Raji (cell line): Measurements from ENCODE around the gene MOK.

Source experiments
- POLR2A ChIP-seq: IDR thresholded peaks from 2 replicates; pipeline ENCODE4 v1.6.1; 2011; ENCODE audit warnings: low read depth, low read length, control low read depth; ENCODE audit not compliant: insufficient read depth

Gene MOK, protein sequence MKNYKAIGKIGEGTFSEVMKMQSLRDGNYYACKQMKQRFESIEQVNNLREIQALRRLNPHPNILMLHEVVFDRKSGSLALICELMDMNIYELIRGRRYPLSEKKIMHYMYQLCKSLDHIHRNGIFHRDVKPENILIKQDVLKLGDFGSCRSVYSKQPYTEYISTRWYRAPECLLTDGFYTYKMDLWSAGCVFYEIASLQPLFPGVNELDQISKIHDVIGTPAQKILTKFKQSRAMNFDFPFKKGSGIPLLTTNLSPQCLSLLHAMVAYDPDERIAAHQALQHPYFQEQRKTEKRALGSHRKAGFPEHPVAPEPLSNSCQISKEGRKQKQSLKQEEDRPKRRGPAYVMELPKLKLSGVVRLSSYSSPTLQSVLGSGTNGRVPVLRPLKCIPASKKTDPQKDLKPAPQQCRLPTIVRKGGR

DNA sequence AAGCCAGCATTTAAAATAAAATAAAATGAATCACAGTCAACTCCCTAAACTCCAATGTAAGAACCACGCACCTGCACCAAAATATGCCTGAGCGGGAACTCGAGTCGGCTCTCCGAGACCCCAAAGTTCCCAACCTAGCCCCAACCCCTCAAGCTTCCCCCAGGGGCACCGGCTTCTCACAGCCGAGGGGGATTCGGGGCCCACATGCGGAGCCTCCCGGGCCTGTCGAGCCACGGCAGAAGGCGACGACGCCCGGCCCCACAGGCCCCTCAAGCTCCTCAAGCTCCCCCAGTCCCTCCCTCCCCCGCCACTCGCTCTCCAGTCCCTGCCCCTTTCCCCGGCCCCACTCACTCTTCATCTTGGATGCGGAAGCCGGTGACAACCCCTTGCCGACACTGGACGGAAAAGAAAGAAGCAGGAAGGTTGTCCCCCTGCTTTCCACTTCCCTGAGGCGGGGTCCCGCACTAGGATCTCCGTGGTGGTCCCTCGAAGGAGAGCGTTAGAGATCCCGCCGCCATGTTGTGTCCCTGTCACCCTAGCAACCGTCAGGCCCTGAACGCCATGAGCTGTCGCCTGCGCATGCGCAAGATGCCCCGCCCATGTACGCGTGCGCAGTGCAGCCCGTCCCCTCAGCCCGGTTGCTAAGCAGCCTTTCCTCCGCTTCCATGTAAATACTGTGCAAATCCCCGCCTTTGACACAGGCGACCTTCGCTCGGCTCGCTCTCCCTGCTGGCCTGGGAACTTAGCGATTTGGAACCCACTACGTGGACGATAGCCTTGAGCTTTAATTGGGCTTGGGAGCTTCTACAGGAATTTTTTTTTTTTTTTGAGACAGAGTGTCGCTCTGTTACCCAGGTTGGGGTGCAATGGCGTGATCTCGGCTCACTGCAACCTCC is at the start of gene MOK:
TSS of gene MOK (minus strand) at position 554 of the 896 bp plus-strand sequence. CDS start at position 358, 196 bp downstream.
- peak; percentile 46; the same call in 1 of the 2 replicates for TF ChIP-seq POLR2A

DNA sequence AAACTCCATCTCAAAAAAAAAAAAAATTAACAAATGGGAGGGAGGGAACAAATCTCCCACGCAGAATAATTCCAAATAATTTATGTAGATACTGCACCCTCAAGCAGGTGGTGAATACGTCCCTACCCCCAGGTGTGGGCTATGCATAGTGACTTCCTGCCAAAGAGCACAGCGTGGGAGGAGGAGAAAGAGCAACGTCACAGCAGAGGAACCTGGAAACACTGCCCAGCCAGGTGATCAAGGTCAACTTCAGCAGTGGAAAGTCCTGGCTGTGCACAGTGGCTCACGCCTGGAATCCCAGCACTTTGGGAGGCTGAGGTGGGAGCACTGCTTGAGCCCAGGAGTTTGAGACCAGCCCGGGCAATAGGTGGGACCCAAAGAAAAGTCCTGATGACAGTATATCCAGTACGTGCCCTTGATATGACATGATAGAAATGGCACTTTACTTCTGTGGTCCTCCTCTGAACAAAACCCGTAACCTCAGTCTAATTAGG is 48.2 kb upstream of the MOK start:
- no peak for TF ChIP-seq POLR2A

DNA sequence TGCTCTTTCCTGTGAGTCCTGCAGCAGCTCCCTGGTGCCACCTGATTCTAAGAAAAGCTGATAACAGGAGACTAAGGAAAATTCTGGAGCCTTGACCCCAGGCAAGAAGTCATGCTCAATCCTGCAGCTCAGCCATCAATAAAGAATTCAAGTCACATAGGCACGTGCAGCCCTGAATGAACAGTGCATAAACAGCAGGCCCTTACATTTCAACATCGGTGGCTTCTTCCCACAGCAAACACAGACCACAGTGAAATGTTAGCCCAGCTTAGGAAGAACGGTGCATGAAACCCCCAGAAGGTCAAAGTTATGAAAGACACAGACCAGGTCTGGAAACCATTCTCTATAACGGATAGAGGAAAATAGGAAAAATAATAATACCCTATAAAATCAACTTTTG is 47.2 kb upstream of the MOK start:
- TF ChIP-seq POLR2A = no peak

DNA sequence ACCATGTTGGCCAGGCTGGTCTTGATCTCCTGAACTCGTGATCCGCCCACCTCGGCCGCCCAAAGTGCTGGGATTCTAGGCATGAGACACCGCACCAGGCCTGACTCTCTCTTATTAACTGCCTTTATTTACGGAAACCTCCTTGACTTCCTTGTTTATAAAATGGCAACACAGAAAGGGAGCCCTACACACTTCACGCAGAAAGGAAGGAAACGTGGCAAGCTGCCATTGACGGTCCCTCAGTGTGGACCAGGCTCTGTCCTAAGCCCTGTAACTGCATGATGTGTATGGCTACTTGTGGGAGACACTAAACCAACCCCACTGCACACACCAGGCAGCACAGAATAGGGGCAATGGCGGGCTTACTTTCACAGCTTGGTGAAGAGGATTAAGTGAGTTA is 46.1 kb upstream of the MOK start:
- no peak for TF ChIP-seq POLR2A

DNA sequence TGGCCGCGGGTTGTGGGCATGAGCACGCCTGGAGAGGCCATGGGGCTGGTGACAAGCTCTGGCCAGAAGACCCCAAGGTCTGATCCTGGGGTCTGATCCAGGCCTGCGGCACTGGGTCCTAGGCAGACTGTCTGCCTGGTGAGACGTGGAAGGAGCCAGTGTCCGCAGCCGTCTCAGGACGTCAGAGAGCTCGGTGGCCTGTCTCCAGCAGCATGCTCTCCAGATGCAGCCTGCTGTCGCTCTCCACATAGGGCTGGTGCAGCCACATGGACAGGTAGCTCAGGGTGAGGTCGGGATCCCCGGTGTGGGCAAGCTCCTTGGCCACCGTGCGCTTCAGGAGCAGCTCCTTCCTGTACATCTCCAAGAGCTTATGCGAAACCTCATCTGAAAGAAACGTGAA is 43.4 kb upstream of the MOK start:
- no peak for TF ChIP-seq POLR2A

DNA sequence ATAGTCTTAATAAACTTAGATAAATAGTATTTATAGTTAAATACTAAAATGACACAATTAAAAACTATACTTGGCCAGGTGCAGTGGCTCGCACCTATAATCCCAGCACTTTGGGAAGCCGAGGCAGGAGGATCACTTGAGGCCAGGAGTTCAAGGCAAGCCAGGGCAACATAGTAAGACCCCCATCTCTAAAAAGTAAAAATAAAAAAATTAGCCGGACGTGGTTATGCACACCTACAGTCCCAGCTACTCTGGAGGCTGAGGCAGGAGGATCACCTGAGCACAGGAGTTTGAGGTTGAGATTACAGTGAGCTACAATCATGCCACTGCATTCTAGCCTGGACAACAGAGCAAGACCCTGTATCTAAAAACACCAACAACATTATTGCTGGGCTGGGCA is 41.7 kb upstream of the MOK start:
- no peak for TF ChIP-seq POLR2A

DNA sequence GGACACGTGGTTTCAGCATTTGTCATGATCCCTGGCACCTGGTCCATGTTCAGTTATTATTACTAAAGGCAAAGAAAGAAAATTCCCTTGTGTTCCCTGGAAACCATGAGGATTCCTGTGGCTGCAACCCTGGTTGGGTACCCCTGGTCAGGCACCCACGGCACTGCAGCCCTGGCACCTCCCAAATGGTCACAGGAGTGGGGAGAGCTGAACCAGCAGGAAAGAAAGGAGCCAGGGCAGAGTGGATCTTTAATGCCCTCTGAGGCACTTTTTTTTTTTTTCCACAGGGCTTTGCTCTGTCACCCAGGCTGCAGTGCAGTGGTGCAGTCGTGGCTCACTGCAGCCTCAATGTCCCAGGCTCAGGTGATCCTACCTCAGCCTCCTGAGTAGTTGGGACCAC is 40.3 kb upstream of the MOK start:
- TF ChIP-seq POLR2A = no peak

DNA sequence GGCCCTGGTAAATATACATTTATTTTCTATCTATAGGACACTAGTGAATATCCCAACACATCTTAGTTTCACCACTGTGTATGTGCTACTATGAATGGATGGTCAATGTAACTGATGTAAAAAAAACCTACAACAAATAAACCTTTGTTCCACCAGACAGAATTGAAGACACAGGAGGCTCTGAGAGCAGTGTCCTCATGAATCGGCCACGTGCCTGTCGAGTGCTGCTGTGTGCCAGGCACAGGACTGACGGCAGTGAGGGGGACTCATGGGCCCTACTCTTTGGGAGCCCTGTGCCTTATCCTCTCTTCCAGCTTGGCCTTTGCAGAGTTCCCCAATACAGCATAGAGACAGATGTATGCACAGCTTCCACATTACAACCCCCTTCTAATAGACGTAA is 39.5 kb upstream of the MOK start:
- TF ChIP-seq POLR2A = no peak

DNA sequence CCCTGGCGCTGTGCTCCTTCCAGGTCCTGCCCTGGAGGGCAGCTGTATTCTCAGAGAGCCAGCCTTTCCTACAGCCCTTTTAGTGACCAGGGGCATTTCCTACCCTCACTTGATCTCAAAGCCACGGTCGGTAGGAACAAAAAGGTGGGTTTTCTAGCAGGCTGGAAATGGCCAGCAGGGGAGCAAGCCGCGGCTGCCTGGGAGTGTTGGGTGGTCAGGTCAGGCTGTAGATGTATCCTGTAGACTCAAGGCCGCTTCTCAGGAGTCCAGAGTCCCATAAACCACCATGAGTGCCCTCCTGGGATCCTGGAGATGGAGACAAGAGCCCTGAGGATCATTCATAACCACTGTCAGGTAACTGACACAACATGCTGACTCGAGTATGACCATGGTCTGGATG is 39.1 kb upstream of the MOK start:
- no peak for TF ChIP-seq POLR2A

DNA sequence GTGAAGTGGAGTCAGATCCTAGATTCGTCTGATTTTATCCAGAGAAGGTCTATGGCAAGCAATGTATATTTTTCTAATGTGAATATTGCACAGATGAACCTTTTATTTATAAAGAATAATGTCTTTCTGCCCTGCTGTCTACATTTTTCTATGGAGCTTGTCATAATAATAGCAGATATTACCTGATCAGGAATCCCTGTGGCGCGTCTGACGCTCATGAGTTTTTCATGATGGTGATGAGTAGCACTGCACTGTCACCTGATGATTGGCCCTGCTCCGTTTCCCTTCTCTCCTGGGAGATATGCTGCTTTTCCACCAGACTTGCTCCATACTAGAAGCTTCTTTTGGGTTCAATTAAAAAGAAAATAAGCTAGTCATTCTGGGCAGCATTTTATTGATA is 37.3 kb upstream of the MOK start:
- no peak for TF ChIP-seq POLR2A

DNA sequence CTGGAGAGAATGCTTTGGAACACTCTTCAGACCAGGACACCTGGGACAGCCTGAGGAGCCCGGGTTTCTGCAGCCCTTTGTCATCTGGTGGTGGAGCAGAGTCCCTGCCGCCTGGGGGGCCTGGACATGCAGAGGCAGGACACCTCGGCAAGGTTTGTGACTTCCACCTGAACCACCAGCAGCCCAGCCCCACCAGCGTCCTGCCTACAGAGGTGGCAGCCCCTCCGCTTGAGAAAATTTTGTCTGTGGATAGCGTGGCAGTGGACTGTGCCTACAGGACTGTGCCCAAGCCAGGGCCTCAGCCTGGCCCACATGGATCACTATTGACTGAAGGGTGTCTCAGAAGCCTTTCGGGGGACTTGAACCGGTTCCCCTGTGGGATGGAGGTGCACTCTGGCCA is 36.6 kb upstream of the MOK start:
- TF ChIP-seq POLR2A = no peak

DNA sequence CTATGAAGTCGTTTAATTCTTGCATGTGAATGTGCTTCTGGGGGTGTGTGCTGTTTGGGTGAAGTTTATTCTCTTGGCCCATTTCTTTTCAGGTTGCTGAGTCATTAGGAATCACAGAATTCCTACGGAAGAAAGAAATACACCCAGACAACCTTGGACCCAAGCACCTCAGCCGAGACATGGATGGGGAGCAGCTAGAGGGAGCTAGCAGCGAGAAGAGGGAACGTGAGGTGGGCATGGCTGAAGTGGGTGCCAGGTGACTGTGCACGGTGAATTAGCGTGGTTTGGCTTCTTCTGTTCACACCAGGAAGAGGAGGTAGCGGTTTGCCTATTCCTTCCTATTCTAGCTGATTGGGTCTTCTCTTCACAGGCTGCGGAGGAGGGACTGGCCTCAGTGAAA is 33.8 kb upstream of the MOK start:
- no peak for TF ChIP-seq POLR2A

DNA sequence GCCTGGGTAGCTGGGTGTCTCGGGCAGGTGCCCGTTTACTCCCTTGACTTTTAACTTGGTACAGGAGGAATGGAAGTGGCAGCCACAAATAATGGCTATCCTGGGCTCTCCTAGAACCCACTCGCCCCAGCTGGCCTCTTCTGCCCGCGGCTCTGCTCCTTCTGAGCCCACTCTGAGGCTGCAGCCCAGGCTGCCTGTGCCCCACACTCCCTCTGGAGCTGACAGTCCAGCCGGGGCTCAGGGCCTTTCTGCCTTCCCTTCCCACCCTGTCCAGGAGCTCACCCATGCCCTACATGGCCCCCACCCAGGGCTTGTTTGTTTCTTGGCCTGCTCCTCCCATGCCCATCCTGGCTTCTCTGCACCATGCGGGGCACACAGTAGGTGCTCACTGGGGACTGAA is 30.2 kb upstream of the MOK start:
- no peak for TF ChIP-seq POLR2A

DNA sequence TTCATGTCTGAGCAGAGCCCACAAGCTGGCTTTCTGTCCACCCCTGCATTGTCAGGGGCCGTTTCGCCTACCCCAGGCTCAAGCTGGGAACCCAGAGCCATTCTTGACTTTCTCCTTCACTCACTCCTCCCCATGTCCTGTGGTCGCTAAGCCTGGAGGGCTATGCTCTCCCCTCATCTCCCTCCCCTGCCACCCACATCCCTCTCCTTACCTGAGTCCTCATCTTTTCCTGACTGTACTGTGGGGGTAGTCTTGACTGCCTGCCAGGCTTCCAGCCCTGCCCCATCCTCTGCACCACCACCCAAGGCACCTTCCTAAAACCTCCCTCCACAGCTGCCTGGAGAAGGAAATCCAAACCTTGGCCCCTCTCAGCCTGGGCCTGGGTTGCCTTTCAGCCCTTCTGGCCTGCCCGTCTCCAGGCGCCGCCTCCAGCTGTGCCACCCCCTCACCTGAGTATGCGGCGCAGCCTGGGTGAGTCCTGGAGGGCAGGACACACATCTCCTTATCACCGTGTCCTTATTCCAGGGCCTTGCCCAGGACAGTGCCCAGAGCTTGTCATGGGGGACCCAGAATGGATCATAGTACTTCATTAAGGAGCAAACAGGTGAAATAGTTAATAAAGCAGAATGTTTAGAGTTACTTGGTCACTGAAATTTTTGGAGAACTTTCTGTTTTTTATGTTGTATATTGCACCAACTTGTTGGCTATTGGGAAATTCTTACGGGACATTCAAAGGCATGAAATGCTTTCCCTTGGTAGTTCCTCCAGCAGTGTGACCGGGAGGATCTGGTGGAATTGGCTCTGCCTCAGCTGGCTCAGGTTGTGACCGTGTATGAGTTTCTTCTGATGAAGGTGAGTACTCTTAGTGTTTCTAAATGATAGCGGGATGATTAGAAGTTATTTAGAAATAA is 29.1 kb upstream of the MOK start:
- no peak for TF ChIP-seq POLR2A

DNA sequence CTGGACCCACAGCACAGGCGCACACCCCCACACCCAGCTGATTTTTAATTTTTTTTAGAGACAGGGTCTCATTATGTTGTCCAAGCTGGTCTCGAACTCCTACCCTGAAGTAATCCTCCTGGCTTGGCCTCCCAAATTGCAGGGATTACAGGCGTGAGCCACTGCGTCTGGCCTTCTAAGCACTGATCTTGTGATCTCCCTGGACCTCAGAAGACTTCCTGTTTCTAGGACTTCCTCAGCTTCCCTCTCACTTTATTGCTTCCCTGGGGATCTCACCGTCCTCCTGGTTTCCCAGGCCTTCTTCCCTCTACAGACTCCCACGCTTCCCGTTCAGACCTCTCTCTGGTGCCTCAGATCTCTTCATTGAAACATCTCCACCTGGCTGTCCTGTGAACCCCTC is 28.4 kb upstream of the MOK start:
- no peak for TF ChIP-seq POLR2A
